Parathyroid adenoma (tissue), 2 donors: ENCODE measurements around the gene NDUFS5.

Experiments
- H2AFZ ChIP-seq: fragments of 300-600 bp; sonication (generic); one replicate; pipeline ENCODE4 v1.7.0; 2017; ENCODE audit warnings: antibody characterized with exemption, mild to moderate bottlenecking
- H3K27ac ChIP-seq: fragments of 300-600 bp; sonication (generic); one replicate; pipeline ENCODE4 v1.7.0; 2017
- H3K27me3 ChIP-seq: fragments of 300-600 bp; sonication (generic); one replicate; pipeline ENCODE4 v1.7.0; 2017; ENCODE audit warnings: low read length; ENCODE audit not compliant: control insufficient read depth, insufficient read depth
- H3K36me3 ChIP-seq: fragments of 300-600 bp; sonication (generic); one replicate; pipeline ENCODE4 v1.7.0; 2017; ENCODE audit warnings: low read length; ENCODE audit not compliant: control insufficient read depth, insufficient read depth
- H3K4me1 ChIP-seq: fragments of 300-600 bp; sonication (generic); one replicate; pipeline ENCODE4 v1.7.0; 2017; ENCODE audit warnings: control low read depth
- H3K4me2 ChIP-seq: fragments of 300-600 bp; sonication (generic); one replicate; pipeline ENCODE4 v1.7.0; 2017; ENCODE audit warnings: low read length
- H3K4me3 ChIP-seq: fragments of 300-600 bp; sonication (generic); one replicate; pipeline ENCODE4 v1.7.0; 2017; ENCODE audit warnings: low read depth, low read length
- H3K79me2 ChIP-seq: fragments of 300-600 bp; sonication (generic); one replicate; pipeline ENCODE4 v1.7.0; 2017; ENCODE audit warnings: control low read depth
- H3K9ac ChIP-seq: fragments of 300-600 bp; sonication (generic); one replicate; pipeline ENCODE4 v1.7.0; 2017; ENCODE audit warnings: mild to moderate bottlenecking
- H3K9me3 ChIP-seq: fragments of 300-600 bp; sonication (generic); one replicate; pipeline ENCODE4 v1.7.0; 2017; ENCODE audit warnings: low read length; ENCODE audit not compliant: control insufficient read depth
- TF ChIP-seq, protein P1 (sequence below): fragments of 300-600 bp; sonication (generic); IDR thresholded peaks from one replicate; pipeline ENCODE4 v1.7.0; 2017; ENCODE audit warnings: antibody characterized with exemption, mild to moderate bottlenecking
- donor health status: primary hyperparathyroidism.

The NDUFS5 gene

DNA sequence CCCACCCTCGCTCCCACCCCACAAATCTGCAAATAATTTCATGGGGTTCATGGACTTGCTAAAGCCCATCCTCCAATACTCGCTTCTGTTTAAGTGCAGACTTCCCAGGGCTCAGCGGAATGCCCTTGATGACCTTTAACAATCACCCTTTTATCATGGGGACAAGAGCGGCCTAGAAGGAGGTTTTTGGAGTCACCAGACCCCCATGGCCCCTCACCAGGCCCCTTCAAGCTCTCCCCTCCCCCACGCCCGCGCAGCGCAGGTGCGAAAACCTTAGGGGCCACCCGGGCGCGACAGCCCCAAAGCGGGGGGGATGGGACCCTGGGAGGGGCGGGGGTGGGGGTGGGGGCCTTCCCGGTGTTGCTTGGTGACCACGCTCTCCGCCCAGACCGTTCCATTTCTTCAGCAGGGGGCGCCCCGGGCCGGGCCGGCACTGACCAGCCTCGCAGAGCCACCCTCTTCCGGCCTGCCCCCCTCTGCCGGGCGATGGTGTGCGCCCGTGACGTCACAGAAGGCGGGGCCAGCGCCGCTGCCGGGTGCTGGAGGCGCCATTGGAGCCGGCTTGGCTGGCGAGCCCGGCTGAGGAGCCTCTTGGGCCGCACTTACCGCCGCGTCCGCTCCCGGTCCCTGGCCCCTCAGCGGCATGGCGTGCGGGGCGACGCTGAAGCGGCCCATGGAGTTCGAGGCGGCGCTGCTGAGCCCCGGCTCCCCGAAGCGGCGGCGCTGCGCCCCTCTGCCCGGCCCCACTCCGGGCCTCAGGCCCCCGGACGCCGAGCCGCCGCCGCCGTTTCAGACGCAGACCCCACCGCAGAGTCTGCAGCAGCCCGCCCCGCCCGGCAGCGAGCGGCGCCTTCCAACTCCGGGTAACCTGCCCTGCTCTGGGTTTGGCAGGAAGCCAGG is 35.2 kb upstream of the NDUFS5 start, which contains the start of gene AKIRIN1:
TSS of gene AKIRIN1 (plus strand) at position 539 of the 900 bp plus-strand sequence. CDS start at position 644, 105 bp downstream.
- no peaks in the 10 kb centered on the region for H3K27me3 ChIP-seq
- peak within 1 kb of the TSS; percentile 93 for H2AFZ ChIP-seq
- TF ChIP-seq, protein P1, sequence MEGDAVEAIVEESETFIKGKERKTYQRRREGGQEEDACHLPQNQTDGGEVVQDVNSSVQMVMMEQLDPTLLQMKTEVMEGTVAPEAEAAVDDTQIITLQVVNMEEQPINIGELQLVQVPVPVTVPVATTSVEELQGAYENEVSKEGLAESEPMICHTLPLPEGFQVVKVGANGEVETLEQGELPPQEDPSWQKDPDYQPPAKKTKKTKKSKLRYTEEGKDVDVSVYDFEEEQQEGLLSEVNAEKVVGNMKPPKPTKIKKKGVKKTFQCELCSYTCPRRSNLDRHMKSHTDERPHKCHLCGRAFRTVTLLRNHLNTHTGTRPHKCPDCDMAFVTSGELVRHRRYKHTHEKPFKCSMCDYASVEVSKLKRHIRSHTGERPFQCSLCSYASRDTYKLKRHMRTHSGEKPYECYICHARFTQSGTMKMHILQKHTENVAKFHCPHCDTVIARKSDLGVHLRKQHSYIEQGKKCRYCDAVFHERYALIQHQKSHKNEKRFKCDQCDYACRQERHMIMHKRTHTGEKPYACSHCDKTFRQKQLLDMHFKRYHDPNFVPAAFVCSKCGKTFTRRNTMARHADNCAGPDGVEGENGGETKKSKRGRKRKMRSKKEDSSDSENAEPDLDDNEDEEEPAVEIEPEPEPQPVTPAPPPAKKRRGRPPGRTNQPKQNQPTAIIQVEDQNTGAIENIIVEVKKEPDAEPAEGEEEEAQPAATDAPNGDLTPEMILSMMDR: peak; percentile 34
- H3K27ac ChIP-seq: peak within 1 kb of the TSS; percentile 87
- H3K9ac ChIP-seq: peak within 1 kb of the TSS; percentile 61
- no peaks in the 10 kb centered on the region for H3K36me3 ChIP-seq
- peak within 1 kb of the TSS; percentile 81 for H3K4me3 ChIP-seq
- H3K9me3 ChIP-seq: no peaks in the 10 kb centered on the region
- peaks cover 4% of the 10 kb centered on the region for H3K4me1 ChIP-seq
- H3K4me2 ChIP-seq: peak within 1 kb of the TSS; percentile 86
- peaks cover 15% of the 10 kb centered on the region for H3K79me2 ChIP-seq

DNA sequence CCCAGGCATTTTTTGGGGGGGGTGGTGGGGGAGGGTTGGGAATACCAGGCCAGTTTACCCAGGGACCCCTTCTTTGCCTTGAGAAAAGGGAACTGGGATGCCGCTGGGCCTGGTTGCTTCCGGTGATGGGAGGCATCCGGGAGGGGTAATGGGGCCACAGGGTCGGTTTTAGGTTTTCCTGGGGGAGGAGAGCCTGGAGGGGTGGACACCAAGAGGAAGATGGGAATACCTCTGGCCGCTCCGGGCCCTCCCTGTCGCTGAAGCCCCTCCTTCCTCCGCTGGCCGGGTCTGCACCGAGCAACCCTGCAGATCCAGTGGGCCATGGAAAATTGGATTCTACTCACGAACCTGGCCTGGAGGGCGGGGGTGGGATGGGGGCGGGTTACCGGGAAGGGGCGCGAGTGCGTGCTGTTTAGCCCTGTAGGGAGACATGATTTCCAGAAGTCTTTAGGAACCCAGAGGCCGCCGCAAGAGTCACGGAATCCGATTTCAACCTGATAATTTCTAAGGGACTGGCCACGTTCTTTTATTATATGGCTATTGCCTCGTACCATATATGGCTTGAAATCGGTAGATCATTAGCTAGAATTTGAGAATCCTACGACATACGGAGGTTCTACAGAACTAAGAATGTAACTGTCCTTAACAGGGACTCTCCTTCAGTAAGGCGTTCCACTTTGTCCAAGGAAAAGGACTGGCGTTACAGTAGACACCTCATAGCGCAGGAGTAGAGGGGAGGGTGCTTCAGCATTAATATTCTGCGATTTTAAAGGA is 34.3 kb upstream of the NDUFS5 start:
- Histone ChIP-seq H3K79me2 (peaks cover 15% of the 10 kb centered on the region), H2AFZ (no peak overlapping the region), H3K4me3 (peak overlapping the region; percentile 81), H3K9me3 (no peaks in the 10 kb centered on the region), H3K9ac (no peak overlapping the region), H3K4me2 (peak overlapping the region; percentile 83), H3K4me1 (peaks cover 7% of the 10 kb centered on the region), H3K27ac (peak overlapping the region; percentile 87), H3K27me3 (no peaks in the 10 kb centered on the region), H3K36me3 (no peaks in the 10 kb centered on the region)
- TF ChIP-seq, protein P1: no peak

DNA sequence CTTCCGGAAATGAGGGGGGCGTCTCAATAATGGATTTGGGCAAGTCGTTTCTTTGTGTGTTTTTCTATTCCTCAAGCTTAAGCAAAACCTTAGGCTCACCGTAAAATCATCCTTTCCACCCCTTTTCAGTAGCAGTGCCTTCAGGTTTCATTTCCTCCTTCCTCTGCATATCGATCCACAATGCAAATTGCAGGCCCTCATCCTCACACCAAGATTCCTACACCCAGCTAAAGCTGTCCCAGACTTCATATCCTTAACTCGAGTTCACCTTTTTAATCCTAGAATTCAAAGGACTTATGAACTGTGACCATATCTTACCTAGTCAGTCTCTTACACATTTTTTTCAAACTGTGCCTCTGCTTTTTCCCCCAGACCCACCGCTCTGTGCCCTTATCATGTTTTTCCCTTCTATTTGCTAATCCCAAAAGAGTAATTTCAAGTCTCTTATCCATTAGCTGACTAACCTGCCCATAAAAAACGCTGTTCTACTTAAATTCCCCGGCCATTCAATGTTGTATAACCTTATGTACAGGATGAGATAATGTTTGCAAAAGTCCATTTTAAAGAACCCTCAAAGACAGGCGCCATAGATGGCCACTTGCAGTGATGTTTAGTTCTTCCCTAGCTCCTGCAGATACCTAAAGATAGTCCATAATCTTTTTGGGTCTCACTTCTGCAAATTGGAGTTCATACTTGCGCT is 33.6 kb upstream of the NDUFS5 start:
- TF ChIP-seq, protein P1: no peak
- peak overlapping the region; percentile 83 for H3K4me2 ChIP-seq
- H3K36me3 ChIP-seq: no peaks in the 10 kb centered on the region
- H3K9ac ChIP-seq: no peak overlapping the region
- H3K27ac ChIP-seq: peak overlapping the region; percentile 45
- H3K4me3 ChIP-seq: peak overlapping the region; percentile 81
- no peaks in the 10 kb centered on the region for H3K9me3 ChIP-seq
- H2AFZ ChIP-seq: no peak overlapping the region
- peaks cover 8% of the 10 kb centered on the region for H3K4me1 ChIP-seq
- H3K27me3 ChIP-seq: no peaks in the 10 kb centered on the region
- H3K79me2 ChIP-seq: peaks cover 15% of the 10 kb centered on the region

DNA sequence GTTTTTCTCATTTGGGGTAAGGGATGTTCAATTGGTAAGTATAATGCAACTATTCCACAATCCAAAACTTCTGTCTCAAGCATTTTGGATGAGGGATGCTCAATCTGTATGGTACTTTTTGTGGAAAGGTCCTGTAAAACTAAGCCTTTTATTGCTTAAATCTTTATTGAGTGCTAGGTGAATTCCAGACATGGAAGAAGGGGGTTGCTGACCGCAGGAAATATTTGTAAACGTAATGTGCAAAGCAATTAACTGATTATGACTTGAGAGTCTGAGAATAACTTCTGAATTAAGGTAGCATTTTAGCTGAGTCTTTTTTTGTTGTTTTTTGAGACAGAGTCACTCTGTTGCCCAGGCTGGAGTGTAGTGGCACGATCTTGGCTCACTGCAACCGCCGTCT is 32.0 kb upstream of the NDUFS5 start:
- Histone ChIP-seq H3K9ac (no peak overlapping the region), H3K4me1 (peaks cover 11% of the 10 kb centered on the region), H3K27me3 (no peaks in the 10 kb centered on the region), H3K9me3 (no peaks in the 10 kb centered on the region), H3K4me3 (no peak overlapping the region), H3K79me2 (peaks cover 15% of the 10 kb centered on the region), H2AFZ (no peak overlapping the region), H3K27ac (no peak overlapping the region), H3K4me2 (no peak overlapping the region), H3K36me3 (no peaks in the 10 kb centered on the region)
- TF ChIP-seq, protein P1: no peak
